Activated CD4-positive, alpha-beta T cell treated with anti-CD3 and anti-CD28 coated beads for 1 hour (primary cell): Measurements from ENCODE around the gene IPPK.
"Not testable (repeated sequence)": the region's sequence is repeated elsewhere in the genome, so short reads cannot be mapped to it uniquely, and the experiment has no call there.

ENCODE experiments used
- DNase-seq: peaks from one replicate; pipeline ENCODE4 v3.0.0-alpha.2; 2020

IPPK gene

DNA sequence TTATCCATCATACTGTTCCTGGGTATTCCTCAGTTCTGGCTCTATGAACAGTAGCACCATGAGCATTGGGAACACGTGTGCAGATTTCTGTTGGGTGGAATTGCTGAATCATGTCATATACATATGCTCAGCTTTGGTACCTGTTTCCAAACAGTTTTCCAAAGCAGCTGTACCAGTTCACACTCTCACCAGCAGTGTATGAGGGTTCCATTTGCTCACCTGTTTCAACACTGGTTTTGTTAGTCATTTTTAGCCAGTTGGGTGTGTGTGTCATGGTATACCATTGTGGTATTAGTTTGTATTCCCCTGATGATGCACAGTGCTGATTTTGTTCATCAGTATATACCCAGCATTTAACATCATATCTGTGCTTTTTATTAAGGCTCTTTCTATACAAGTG lies 77.4 kb downstream of the IPPK start:
- DNase-seq, result no peak

DNA sequence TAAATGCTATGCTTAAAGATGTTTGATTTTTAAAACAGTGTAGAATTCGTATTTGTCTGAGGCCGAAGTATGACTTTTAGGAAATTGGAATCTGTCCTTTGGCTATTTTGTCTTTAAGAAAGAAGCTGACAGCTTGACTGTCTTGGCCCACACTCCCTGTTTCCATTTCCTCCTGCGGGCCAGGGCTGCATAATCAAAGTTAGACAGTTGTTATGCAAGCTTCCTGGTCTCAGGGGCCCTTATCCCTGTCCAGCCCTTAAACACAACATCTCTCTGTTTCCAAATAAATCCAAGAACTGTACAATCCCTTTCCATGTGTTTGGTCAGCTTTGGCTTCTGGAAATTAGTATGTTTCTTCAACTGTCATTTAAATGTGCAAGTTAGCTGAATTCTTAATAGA lies 79.6 kb downstream of the IPPK start:
- no peak for DNase-seq

DNA sequence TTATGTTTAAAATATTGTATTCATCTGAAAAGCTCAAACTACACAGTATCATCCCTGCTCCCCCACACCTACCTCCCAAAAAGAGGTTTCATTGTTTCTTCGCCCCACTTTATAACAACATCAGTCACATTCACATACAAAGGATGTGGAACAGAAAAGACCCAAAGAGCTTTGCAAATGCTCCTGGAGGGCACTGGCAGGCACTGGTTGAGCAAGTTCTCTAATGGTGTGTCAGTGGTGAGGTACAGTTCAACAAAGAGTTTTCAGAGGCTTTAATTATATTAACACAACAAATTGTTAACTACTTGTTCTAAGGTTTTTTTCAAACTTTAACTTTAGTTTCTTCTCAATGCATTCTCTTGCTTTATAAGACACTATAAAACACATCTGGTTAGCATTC lies 80.0 kb downstream of the IPPK start:
- no peak for DNase-seq

DNA sequence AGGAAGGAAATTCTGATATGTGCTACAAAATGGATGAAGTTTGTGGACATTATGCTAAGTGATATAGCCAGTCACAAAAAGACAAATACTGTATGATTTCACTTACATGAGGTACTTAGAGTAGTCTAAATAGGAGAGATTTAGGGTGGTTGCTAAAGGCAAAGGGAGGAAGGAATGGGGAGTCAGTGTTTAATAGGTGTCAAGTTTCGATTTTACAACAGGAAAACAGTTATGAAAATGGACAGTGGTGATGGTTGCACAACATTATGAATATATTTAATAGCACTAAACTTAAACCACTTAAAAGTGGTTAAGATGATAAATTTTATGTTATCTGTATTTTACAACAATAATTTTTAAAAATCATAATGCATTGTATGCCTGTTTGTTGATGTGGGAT lies 93.8 kb downstream of the IPPK start:
- DNase-seq, result no peak

DNA sequence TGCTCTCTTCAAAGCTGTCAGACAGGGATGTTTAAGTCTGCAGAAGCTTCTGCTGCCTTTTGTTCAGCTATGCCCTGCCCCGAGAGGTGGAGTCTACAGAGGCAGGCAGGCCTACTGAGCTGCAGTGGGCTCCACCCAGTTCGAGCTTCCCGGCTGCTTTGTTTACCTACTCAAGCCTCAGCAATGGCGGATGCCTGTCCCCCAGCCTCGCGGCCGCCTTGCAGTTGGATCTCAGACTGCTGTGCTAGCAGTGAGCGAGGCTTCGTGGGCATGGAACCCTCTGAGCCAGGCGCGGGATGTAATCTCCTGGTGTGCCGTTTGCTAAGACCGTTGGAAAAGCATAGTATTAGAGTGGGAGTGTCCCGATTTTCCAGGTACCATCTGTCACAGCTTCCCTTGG lies 96.3 kb downstream of the IPPK start:
- DNase-seq, result not testable (repeated sequence)

DNA sequence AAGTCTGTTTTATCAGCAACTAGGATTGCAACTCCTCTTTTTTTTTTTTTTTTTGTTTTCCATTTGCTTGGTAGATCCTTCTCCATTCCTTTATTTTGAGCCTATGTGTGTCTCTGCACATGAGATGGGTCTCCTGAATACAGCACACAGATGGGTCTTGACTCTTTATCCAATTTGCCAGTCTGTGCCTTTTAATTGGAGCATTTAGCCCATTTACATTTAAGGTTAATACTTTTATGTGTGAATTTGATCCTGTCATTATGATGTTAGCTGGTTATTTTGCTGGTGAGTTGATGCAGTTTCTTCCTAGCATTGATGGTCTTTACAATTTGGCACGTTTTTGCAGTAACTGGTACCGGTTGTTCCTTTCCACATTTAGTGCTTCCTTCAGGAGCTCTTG lies 98.1 kb downstream of the IPPK start:
- DNase-seq, result not testable (repeated sequence)

DNA sequence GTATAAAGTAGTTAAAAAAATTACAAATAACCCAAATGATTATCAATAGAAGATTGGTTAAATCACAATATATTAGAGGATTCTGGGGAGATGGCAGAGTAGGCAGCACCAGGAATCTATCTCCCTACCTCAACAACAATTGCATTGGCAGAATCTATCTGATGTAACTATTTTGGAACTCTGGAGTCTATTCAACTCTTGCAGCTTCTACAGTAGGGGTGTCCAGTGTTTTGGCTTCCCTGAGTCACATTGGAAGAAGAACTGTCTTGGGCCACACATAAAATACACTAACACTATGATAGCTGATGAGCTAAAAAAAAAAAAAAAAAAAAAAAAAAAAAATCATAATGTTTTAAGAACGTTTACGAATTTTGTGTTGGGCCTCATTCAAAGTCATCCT lies 104.9 kb downstream of the IPPK start:
- no peak for DNase-seq

DNA sequence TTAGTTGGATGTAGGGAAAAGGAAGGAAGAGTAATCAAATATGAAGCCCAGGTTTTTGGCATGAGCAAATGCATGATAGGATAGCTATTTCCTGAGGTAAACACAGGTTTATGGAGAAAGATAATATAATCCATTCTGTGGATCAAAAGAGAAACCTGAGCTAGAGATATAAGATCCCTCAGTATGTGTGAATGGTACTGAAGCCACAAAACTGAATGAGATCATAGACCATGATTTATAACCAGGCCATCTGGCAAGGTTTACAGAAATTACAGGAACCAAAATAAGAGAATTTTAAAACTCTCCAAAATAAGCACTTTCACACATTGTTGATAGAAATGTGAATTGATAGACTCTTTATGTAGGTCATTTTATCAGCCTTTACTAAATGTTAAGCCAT lies 105.4 kb downstream of the IPPK start:
- no peak for DNase-seq
